ENCODE data around the gene DAGLB.

DNA sequence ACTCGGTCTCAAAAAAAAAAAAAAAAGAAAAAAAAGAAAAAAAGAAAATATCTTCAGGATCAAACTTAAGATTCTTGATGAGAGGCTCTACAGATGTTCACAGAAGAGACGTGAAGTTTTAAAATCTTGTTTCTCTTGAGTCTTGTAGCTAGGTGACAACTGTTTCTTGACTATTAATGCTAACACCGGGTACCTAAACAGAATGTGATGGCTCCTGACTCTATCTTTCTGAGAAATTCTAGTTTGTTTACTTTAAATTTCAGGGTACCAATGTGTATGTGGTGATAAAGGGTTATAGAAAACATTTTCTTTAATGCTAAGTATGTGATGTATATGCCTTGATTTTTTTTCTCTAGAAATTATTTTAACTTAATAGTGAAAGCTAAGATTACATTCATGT lies 61.0 kb downstream of the DAGLB start:
- TF ChIP-seq POLR2AphosphoS5 (IDR thresholded peaks at IDR 0.05; ENCODE audit: borderline replicate concordance, low read depth, low read length) (no peak), EZH2 (IDR thresholded peaks at IDR 0.05) (no peak)

Data from SK-N-MC (cell line).